ENCODE measurements around the gene NOD2.

- TF ChIP-seq CTCF (conservative IDR thresholded peaks at IDR 0.05 in 1 of 2, IDR thresholded peaks at IDR 0.05 in 1 of 2; ENCODE audit: extremely low read depth in 1 of 2, insufficient read depth in 1 of 2, low read depth in 1 of 2, low read length in 2 of 2) (no peak), EZH2 (IDR thresholded peaks at IDR 0.05; ENCODE audit: borderline replicate concordance, low read length) (no peak)
Measured at GRCh38 chr16:50678531-50678930, 14.9 kb upstream of the NOD2 start.

Data from mammary epithelial cell (primary cell).